ENCODE results near the gene NUP54. TPM values are rescaled to one million over a fixed set of nuclear protein-coding genes. Genes with fewer than 3 reads are reported as not detected.

Gene NUP54
- total RNA-seq, 2 donors from 2014 or later = 17.9 to 44.8 TPM

- Histone ChIP-seq H3K9me3 (no peaks in the 10 kb centered on the region), H3K27ac (no peak overlapping the region), H3K27me3 (replicated peaks; ENCODE audit: insufficient read depth) (no peaks in the 10 kb centered on the region), H3K4me3 (no peak overlapping the region), H3K4me1 (ENCODE audit: control insufficient read depth in 1 of 2, low read depth in 2 of 2) (peaks cover 4 to 11% of the 10 kb centered on the region in 2 donors), H3K36me3 (no peaks in the 10 kb centered on the region)
- no peak for ATAC-seq (ENCODE audit: insufficient number of reproducible peaks, low FRiP score, low read depth)
- no peak for TF ChIP-seq CTCF (IDR thresholded peaks at IDR 0.05)
- DNase-seq (ENCODE audit: low spot score) = no peak
These were observed 34.3 kb upstream of the NUP54 start for GRCh38 chr4:76182463-76182862.

DNA sequence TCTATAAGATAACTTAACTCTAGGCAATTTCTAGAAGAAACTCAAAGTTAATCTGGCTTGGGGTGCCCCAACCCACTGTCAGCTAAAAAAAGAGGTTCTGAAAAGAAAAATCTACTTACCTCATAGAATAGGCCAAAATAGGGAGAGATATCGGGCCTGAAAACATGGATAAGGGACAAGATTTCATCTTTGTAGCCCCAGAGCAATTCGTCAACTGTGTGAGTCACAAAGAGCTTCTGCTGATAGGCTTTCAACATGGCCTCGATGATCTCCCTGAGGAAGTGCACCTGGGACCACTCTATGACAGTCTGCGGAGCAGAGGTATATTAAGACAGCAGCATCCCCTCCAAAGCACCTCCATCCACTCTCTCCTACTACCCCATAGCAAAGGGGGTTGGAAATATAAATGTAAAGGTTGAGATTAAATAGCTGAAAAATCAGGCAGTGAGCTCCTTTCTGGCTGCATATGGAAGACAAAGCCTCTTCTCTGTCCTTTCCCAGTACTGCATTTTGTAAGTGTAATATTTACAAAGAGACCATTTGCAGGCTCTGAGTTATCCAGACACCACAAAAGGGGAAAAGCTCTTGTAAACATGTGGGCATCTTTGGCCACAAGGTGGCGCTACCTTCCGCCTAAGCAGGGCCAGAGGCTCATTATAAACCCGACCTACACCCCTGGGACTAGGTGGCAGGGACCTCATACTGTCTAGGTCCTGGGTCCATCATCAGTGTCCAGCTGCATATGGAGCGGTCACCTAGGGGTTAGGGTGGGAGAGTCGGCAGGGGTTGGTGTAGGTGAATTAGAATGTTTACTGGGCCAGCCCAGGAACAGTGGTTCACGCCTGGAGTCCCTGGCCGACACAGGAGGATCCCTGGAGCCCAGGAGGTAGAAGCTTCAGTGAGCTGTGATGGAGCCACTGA is 31.5 kb upstream of the NUP54 start:
- ATAC-seq (ENCODE audit: insufficient number of reproducible peaks, low FRiP score, low read depth) = no peak
- no peaks in the 10 kb centered on the region for H3K4me1 ChIP-seq (ENCODE audit: control insufficient read depth in 1 of 2, low read depth in 2 of 2)
- TF ChIP-seq CTCF (IDR thresholded peaks at IDR 0.05) = peak; percentile 92

GRCh38 chr4:76178296-76178695 is 30.1 kb upstream of the NUP54 start:
- H3K27me3 ChIP-seq (replicated peaks; ENCODE audit: insufficient read depth) = no peaks in the 10 kb centered on the region
- no peak overlapping the region for H3K4me3 ChIP-seq
- no peaks in the 10 kb centered on the region for H3K4me1 ChIP-seq (ENCODE audit: control insufficient read depth in 1 of 2, low read depth in 2 of 2)
- no peaks in the 10 kb centered on the region for H3K9me3 ChIP-seq
- H3K27ac ChIP-seq = no peak overlapping the region
- TF ChIP-seq CTCF (IDR thresholded peaks at IDR 0.05) = no peak
- peaks cover 16% of the 10 kb centered on the region for H3K36me3 ChIP-seq
- no peak for ATAC-seq (ENCODE audit: insufficient number of reproducible peaks, low FRiP score, low read depth)
- DNase-seq (ENCODE audit: low spot score) = no peak

More for the DNA sequence above, 31.5 kb upstream of the NUP54 start:
- peak; percentile 47 for DNase-seq (ENCODE audit: low spot score)
- H3K36me3 ChIP-seq = peaks cover 8% of the 10 kb centered on the region
- no peaks in the 10 kb centered on the region for H3K9me3 ChIP-seq
- no peaks in the 10 kb centered on the region for H3K27me3 ChIP-seq (replicated peaks; ENCODE audit: insufficient read depth)
- no peak overlapping the region for H3K27ac ChIP-seq
- no peak overlapping the region for H3K4me3 ChIP-seq

DNA sequence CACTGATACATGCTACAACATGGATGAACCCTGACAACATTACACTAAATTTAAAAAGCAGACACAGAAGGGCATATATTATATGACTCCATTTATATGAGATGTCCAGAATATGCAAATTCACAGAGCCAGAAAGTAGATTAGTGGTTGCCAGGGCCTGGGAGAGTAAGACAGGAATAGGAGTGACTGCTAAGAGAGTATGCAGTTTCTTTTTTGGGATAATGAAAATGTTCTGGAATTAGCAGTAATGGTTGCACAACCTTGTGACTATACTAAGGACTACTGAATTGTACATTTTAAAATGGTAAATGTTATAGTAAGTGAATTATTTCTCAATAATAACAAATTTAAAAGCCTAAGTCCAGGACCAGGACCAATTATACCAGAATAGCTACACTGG is 29.5 kb upstream of the NUP54 start:
- Histone ChIP-seq H3K27me3 (replicated peaks; ENCODE audit: insufficient read depth) (no peaks in the 10 kb centered on the region), H3K4me1 (ENCODE audit: control insufficient read depth in 1 of 2, low read depth in 2 of 2) (no peaks in the 10 kb centered on the region), H3K4me3 (no peak overlapping the region), H3K27ac (no peak overlapping the region), H3K9me3 (no peaks in the 10 kb centered on the region), H3K36me3 (peaks cover 20% of the 10 kb centered on the region)
- ATAC-seq (ENCODE audit: insufficient number of reproducible peaks, low FRiP score, low read depth) (no peak), DNase-seq (ENCODE audit: low spot score) (no peak)
- TF ChIP-seq CTCF (IDR thresholded peaks at IDR 0.05) = no peak

- Histone ChIP-seq H3K4me3 (no peak overlapping the region), H3K4me1 (ENCODE audit: control insufficient read depth in 1 of 2, low read depth in 2 of 2) (no peaks in the 10 kb centered on the region), H3K27ac (no peak overlapping the region), H3K36me3 (peaks cover 25% of the 10 kb centered on the region), H3K27me3 (replicated peaks; ENCODE audit: insufficient read depth) (no peaks in the 10 kb centered on the region), H3K9me3 (no peaks in the 10 kb centered on the region)
- ATAC-seq (ENCODE audit: insufficient number of reproducible peaks, low FRiP score, low read depth) = no peak
- TF ChIP-seq CTCF (IDR thresholded peaks at IDR 0.05) = no peak
- DNase-seq (ENCODE audit: low spot score) = no peak
These were observed 27.1 kb upstream of the NUP54 start for GRCh38 chr4:76175336-76175735.
